ENCODE data around the gene AP2A1. TPM values are rescaled to one million over a fixed set of nuclear protein-coding genes. Genes with fewer than 3 reads are reported as not detected.
A peak's percentile ranks its signal among the peaks of the same experiment; 100 is the strongest.

Gene AP2A1
- total and polyA plus RNA-seq, 9 of the 15 experiments (the other 6 are each of a cell fraction or from before 2014, with no cell fraction given) = 0.55 to 150 (median 31.9) TPM

DNA sequence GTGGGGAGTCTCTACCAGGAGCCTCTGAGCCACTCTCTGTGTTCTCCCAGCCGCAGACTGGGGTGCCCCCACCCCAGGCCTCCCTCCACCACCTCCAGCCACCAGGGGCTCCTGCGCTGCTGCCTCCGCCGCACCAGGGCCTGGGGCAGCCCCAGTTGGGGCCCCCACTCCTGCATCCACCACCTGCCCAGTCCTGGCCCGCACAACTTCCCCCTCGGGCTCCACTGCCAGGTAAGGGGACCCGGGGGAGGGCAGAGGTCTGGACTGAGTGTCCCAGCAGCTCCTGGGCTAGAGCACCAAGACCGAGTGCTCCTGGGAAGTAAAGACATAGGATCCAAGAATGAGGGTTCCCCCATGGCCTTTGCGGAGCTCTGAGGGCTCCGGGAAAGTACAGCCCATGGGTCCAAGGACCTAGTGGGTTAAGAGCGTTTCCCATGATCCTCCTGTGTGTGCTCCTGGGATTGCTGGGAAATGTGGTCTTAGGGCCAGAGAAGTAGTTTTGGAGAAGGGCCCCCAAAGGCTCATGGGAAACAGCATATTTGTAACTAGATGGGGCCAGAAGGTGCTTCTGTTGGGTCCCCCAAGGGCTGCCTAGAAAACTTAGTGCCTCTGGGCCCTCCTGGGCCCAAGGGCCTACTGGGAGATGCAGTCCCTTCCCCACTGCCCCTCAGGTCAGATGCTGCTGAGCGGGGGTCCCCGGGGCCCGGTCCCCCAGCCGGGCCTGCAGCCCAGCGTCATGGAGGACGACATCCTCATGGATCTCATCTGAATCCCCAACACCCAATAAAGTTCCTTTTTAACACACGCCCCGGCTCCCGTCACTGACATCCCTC is 69.6 kb downstream of the AP2A1 start (continued):
- TF ChIP-seq, protein P1, sequence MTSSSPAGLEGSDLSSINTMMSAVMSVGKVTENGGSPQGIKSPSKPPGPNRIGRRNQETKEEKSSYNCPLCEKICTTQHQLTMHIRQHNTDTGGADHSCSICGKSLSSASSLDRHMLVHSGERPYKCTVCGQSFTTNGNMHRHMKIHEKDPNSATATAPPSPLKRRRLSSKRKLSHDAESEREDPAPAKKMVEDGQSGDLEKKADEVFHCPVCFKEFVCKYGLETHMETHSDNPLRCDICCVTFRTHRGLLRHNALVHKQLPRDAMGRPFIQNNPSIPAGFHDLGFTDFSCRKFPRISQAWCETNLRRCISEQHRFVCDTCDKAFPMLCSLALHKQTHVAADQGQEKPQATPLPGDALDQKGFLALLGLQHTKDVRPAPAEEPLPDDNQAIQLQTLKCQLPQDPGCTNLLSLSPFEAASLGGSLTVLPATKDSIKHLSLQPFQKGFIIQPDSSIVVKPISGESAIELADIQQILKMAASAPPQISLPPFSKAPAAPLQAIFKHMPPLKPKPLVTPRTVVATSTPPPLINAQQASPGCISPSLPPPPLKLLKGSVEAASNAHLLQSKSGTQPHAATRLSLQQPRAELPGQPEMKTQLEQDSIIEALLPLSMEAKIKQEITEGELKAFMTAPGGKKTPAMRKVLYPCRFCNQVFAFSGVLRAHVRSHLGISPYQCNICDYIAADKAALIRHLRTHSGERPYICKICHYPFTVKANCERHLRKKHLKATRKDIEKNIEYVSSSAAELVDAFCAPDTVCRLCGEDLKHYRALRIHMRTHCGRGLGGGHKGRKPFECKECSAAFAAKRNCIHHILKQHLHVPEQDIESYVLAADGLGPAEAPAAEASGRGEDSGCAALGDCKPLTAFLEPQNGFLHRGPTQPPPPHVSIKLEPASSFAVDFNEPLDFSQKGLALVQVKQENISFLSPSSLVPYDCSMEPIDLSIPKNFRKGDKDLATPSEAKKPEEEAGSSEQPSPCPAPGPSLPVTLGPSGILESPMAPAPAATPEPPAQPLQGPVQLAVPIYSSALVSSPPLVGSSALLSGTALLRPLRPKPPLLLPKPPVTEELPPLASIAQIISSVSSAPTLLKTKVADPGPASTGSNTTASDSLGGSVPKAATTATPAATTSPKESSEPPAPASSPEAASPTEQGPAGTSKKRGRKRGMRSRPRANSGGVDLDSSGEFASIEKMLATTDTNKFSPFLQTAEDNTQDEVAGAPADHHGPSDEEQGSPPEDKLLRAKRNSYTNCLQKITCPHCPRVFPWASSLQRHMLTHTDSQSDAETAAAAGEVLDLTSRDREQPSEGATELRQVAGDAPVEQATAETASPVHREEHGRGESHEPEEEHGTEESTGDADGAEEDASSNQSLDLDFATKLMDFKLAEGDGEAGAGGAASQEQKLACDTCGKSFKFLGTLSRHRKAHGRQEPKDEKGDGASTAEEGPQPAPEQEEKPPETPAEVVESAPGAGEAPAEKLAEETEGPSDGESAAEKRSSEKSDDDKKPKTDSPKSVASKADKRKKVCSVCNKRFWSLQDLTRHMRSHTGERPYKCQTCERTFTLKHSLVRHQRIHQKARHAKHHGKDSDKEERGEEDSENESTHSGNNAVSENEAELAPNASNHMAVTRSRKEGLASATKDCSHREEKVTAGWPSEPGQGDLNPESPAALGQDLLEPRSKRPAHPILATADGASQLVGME (CRISPR knock-in tag; IDR thresholded peaks at IDR 0.05) = no peak
- TF ChIP-seq ZFPM2 (CRISPR knock-in tag; IDR thresholded peaks at IDR 0.05) = no peak
- TF ChIP-seq TRIM24 (IDR thresholded peaks at IDR 0.05) = no peak
- TF ChIP-seq SIX5 (IDR thresholded peaks at IDR 0.05; ENCODE audit: borderline replicate concordance in 1 of 2, insufficient read depth in 1 of 2, low read depth in 1 of 2, low read length in 2 of 2) = peak in 1 of 2 experiments; percentile 18; a peak in 1 of 4 replicates
- TF ChIP-seq HNRNPLL (IDR thresholded peaks at IDR 0.05; ENCODE audit: low read depth, low read length, poor library complexity, severe bottlenecking) = no peak
- TF ChIP-seq, protein P2, sequence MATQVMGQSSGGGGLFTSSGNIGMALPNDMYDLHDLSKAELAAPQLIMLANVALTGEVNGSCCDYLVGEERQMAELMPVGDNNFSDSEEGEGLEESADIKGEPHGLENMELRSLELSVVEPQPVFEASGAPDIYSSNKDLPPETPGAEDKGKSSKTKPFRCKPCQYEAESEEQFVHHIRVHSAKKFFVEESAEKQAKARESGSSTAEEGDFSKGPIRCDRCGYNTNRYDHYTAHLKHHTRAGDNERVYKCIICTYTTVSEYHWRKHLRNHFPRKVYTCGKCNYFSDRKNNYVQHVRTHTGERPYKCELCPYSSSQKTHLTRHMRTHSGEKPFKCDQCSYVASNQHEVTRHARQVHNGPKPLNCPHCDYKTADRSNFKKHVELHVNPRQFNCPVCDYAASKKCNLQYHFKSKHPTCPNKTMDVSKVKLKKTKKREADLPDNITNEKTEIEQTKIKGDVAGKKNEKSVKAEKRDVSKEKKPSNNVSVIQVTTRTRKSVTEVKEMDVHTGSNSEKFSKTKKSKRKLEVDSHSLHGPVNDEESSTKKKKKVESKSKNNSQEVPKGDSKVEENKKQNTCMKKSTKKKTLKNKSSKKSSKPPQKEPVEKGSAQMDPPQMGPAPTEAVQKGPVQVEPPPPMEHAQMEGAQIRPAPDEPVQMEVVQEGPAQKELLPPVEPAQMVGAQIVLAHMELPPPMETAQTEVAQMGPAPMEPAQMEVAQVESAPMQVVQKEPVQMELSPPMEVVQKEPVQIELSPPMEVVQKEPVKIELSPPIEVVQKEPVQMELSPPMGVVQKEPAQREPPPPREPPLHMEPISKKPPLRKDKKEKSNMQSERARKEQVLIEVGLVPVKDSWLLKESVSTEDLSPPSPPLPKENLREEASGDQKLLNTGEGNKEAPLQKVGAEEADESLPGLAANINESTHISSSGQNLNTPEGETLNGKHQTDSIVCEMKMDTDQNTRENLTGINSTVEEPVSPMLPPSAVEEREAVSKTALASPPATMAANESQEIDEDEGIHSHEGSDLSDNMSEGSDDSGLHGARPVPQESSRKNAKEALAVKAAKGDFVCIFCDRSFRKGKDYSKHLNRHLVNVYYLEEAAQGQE (IDR thresholded peaks at IDR 0.05; ENCODE audit: borderline replicate concordance) = no peak
- TF ChIP-seq, protein P2 (CRISPR knock-in tag; IDR thresholded peaks at IDR 0.05; ENCODE audit: low read depth) = no peak
- peak; percentile 70 for TF ChIP-seq HCFC1 (IDR thresholded peaks at IDR 0.05; ENCODE audit: low read depth, low read length)
